GM19328 (cell line): ENCODE results near the gene OR6B3.
"Not testable (repeated sequence)": the region's sequence is repeated elsewhere in the genome, so short reads cannot be mapped to it uniquely, and the experiment has no call there.

Source experiments
- ATAC-seq: cut with Tn5 transposase; IDR thresholded peaks from one replicate; pipeline ENCODE4 v1.9.1; 2021; ENCODE audit warnings: mild to moderate bottlenecking, moderate library complexity; ENCODE audit not compliant: unreplicated experiment

Gene OR6B3

DNA sequence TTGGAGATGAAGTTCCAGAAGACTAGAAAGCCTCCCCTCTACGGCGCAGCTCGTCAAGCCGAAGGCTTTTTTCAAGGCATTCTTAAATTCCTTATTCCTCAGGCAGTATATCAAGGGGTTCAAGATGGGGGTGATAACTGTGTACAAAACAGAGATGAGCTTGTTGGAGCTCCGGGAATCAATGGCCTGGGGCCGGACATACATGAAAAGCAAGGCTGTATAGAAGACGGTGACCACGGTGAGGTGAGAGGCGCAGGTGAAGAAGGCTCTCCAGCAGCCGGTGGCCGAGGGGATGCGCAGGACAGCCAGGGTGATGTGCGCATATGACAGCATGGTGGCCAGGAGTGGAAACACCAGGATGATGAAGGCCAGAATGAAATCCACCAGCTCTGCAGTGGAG, 8.2 kb downstream of the OR6B3 start:
- ATAC-seq, result no peak

DNA sequence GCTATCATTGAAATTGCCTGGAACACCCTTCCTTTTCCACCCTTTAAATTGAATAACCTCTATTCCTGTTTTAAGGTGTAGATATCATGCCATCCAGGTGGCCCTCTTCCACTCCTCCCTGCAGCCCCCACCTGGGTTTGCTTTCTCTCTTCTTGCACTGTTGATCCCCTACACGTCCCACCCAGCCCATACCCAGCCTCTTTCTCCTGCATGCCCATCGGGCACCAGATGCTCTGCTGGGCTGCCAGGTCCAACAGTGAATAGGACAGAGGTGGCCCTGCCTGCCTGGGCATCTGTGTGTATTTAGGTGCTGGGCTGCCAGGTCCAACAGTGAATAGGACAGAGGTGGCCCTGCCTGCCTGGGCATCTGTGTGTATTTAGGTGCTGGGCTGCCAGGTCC, 9.2 kb downstream of the OR6B3 start:
- ATAC-seq, result not testable (repeated sequence)

DNA sequence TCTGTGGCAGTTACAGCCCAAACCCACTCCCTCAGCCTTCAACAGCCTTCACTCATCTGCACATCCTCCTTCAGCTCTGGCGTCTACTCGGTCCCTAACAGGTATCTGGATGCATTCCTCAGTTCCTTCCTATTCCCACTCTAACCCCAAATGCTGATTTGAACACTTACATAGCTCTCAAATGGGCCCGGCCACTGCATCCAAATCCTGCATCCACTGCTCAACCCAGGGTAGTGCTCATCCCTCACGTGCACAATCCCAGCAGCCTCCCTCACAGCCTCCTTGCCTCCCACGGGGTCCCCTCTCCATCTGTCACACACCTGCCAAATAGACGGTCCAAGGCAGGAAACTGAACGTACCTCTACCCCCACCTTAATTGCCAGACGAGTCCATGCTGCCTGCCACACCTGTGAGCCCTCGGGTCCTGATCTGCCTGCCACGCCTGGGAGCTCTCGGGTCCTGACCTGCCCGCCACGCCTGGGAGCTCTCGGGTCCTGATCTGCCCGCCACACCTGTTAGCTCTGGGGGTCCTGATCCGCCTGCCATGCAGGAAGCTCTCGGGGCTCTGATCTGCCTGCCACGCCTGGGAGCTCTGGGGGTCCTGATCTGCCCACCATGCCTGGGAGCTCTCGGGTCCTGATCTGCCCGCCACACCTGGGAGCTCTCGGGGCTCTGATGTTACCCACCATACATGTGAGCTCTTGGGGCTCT, 9.9 kb downstream of the OR6B3 start:
- no peak for ATAC-seq

DNA sequence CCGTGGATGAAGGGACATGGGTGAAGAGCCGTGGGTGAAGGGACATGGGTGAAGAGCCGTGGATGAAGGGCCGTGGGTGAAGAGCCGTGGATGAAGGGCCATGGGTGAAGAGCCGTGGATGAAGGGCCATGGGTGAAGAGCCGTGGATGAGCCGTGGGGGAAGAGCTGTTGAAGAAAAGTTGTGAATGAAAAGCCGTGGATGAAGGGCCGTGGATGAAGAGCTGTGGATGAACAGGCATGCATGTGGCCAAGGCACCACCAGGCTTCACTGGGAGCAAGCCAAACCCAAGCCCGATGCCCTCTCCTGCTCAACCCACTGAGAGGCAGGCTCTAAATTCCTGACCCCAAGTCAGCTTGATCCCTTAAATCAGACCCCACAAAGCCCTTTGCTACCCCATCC, 10.6 kb downstream of the OR6B3 start:
- no peak for ATAC-seq

DNA sequence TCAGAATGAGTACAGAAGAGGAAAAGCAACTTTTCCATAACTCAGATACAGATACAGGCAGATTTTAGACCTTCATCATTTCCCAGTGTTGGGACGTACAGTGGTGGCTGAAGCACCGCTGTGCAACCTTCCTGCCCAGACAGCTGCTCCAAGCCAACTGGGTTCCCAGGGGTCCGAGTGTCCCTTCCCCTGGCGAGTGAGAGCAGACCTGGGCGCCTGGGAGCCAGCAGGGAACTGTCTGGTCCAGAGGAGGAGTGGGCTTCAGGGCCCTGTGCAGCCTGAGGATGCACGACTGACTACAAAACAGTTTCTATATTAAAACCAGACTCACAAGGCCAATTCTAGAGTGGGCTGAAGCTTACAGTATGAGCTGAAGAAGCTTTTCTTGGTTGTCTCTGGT, 12.0 kb downstream of the OR6B3 start:
- no peak for ATAC-seq

DNA sequence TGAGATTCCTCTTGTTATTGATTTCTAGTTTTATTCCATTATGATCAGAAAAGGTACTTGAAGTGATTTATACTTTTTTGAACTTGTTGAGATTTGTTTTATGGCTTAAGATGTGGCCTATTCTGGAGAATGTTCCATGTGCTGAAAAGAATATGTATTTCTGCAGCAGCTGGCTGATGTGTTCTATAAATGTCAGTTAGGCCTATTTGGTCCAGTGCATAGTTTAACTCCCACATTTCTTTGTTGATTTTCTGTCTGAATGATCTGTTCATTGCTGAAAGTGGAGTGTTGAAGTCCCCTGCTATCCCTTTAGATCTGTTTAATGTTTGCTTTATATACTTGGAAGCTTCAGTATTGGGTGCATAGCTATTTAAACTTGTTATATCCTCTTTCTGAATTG, 16.0 kb downstream of the OR6B3 start:
- no peak for ATAC-seq

DNA sequence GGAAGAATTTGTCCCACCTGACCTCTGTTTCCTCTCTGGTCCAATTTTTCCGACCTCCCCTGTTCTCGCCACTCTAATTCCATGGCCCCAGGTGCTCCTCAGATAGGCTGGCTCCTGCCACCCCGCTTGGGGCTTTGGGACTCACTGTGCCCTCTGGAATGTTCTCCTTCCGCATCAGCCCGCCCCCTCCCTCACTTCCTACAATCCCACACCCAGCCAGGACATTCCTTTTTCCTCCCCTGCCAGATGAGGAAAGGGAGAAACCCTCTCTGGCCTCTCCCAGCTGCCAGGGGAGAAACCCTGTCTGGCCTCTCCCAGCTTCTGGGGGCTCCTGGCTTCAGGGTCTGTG, 20.0 kb downstream of the OR6B3 start:
- no peak for ATAC-seq

DNA sequence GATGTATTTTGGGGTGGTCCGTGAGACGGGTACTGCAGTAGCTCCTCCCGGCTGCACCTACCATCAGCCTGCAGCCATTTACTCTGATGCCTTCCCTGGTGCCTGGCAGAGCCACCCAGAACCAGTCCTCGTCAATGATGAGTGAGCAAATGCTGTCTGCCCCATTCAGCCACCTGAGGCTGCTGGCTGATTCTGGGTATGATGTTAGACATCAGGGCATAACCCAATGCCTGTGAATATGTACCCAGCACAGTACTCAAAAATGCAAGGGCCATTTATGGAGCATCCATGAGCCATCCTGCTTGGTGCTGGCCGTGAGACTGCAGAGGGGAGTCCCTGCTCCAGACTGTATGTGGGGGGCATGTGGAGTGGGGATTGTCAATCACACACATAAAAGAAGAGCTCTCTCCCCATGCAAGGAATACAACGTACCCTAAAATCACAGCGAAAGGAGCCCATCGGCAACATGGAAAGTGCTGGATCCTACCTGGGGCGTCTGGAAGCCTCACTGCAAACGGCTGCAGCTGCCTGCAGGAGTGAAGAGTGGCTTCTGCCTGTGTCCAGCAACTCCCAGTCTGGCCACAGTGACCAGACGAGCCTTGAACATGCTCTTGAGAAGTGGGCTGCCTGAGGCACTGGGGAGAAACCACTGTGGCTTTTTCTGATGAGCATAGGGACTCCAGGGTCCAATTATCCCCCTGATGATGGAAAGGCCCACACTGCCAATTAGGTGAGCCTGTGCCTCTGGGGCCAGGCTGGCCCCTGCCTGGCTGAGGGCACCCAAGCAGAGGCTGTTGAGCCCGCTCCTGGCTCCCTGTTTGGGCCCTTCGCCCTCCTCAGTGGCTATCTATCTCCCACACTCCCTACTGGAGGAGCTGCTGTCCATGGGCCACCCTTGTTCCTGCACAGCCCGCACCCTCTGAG, 20.7 kb downstream of the OR6B3 start:
- no peak for ATAC-seq

DNA sequence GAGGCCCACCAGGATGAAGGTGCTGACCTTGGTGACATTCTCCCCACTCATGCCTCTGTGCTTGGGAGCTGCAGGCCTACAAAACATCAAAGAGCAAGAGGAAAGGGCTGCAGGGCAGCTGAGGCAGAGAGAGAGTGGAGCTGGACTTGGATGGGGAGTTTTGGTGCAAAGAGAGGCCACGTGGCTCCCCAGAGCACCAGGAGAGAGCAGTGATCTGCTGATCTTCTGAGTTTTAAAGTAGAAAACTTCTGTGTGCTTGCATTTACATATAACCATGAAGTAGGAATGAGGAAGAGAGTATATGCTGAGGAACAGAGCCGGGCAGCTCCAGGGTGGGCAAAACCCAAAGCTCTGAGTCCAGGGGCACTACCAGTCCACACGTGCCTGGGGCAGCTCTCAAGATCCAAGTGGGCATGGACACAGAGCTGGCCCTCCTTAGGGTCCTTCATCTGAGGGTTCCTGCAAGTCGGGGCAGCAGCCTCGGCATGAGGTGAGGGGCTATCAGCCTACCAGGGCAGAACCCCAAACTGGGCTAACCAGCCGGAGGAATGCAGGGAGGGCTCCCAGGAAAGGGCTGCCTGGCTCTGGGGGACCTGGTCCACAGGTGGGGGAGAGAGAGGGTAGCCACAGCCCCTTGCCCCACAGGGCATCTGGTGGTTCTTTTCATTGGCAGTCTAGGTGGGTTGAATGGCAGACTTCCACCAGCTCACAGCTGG, 22.8 kb downstream of the OR6B3 start, which contains the start of gene OR6B2:
Gene OR6B2 (minus strand): TSS at position 51 of the 716 bp plus-strand sequence. CDS start 0 bp downstream, at position 51.
- no peak for ATAC-seq

DNA sequence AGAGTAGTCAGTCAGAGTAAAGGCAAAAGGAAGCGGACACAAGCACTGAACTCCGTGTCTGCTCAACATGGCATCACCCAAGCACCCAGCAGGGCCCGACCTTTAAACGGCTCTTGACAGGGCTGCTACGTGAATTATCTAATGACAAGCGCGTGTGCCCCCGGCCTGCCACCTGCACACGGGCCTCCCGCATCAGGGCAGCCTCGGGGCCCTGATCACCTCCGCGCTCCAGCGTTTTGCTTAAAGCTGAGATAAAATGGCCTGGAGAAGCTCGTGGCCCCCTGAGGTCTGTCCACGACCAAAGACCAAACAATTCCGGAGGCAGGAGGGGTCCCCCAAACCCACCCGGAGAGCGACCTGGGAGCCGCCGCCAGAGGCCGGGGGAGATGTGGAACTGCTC, 28.6 kb downstream of the OR6B3 start:
- peak; percentile 18 for ATAC-seq

DNA sequence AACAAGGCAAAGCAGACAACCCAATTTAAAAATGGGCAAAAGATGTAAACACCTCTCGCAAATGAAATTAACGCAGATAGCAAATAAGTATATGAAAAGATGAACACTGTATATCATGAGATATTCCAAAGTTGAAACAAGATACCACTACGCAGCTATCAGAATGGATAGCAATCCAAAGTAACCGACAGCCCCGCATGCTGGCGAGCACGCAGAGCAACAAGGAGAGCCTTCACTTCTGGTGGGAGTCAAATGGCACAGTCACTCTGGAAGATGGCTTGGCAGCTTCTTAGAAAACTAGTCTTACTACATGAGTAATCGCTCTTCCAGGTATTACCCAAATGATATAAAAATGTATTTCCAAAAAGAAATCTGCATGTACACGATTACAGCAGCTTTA, 29.5 kb downstream of the OR6B3 start:
- no peak for ATAC-seq

DNA sequence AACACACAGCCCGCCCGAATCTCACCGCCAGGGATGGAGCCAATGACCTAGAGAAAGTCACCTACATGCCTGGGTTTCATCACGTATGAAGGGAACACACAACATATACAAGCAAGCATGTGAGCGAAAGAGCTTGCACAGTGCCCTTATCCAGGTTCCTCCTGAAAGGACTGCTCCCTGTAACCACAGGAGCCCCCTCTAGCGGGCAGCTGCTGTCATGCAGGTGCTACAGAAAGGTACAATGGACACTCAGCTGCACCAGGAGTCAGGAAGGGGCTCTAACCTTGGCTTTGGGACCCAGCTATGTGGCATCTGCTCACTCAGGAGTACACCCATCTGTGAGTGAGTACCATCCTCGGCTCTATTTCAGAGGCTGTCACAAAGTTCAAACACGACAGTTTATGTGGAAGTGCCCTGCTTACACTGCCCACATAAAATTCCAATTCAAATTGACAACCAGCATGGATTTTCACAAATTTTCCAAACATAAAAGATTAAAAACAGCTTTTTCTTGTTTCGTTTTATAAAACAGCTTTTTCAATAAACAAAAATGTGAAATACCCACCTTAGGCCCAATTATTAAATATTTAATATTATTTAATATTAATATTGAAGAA, 31.7 kb downstream of the OR6B3 start:
- no peak for ATAC-seq

DNA sequence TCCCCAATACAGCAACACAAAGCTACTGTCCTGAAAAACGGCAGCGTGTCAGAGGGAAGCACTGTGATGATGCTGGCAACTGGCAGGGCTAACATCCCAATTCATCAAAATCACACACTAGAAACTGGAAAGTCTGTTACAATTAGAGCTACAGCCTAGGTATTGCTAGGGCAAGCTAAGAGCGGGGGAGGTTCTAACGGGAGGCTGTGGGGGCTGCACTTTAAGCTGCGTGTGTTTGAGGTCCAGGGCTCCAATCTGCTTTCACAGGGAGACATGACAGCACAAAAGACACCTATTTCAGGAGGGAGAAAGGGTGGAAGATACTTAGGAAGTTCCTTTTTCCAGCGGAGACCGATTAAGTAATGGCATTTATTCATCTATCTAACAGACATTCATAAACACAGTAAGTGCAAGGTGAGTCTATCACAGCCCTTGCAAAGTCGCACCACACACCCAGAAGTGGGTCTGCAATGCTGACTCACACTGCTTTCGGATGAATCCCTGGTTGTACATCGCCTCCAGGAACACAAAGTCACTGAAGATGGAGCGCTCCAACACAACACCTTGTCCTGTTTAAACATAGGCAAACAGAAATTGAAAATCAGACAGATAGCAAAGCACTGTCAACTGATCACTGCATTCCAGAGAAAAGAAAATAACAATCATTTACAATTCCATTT, 35.1 kb downstream of the OR6B3 start:
- ATAC-seq, result no peak

DNA sequence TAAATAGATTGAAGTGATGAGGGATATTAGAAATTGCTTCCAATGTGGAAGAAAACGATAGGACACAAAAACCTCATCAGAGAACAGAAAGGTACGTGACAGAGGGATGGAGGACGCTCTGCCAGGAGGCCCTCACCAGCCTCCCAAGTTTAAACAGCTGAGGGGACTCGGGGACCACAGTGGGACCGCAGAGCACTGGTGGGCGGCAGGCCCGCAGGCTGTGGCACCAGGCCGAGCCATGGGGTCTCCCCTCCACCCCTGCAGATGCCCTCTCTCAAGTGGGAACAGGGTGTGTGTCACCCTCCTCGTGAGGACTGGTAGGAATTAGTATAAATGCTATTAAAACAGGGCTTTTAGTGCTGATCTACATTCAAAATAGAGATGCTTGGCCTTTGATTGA, 39.0 kb downstream of the OR6B3 start:
- no peak for ATAC-seq

DNA sequence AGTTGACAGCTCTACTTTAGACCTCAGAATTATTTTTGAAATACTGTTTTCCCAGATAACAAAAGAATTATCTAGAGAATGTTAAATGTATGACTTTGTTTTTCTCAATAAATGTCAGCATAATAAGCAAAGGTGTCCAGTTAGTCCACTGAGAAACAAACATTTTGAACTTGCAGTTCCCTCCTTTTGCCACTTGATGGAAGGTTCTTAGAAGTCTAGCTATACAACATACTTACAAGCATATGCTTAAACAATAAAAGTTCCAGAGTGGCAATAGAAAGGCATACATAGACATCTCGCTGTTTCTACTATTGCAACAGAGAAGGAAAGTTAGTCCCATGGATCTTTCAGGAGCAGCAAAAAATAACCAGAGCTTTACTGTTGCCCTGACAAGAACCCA, 40.0 kb downstream of the OR6B3 start:
- no peak for ATAC-seq

DNA sequence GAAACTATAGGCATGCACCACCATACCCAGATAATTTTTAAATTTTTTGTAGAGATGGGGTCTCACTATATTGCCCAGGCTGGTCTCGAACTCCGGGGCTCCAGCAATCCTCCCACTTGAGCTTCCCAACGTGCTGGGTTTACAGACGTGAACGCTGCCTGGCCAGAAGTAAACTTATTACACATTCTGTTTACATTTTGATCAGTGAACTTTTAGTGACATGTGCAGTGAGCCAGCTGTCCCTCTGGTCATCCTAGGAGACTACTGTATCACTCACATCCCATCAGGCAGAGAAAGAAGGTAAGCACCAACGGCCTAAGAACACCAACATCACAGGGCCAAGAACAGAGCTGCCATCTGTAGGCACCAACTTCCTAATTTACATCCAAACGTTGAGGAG, 50.3 kb downstream of the OR6B3 start:
- no peak for ATAC-seq

DNA sequence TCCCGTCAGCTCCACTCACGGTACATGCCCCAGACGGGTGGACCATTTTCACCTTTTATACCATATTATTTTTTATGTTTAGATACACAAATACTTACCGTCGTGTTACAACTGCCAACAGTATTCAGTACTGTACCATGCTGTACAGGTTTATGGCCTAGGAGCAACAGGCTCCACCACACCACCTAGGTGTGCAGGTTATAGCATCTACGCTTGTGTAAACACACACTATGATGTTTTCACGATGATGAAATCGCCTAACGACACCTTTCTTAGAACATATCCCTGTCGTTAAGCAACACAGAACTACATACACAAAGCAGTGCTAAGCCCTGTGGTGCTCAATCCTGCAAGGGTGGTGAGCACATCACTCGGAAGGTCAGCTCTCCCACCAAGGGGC, 52.6 kb downstream of the OR6B3 start:
- ATAC-seq, result no peak

DNA sequence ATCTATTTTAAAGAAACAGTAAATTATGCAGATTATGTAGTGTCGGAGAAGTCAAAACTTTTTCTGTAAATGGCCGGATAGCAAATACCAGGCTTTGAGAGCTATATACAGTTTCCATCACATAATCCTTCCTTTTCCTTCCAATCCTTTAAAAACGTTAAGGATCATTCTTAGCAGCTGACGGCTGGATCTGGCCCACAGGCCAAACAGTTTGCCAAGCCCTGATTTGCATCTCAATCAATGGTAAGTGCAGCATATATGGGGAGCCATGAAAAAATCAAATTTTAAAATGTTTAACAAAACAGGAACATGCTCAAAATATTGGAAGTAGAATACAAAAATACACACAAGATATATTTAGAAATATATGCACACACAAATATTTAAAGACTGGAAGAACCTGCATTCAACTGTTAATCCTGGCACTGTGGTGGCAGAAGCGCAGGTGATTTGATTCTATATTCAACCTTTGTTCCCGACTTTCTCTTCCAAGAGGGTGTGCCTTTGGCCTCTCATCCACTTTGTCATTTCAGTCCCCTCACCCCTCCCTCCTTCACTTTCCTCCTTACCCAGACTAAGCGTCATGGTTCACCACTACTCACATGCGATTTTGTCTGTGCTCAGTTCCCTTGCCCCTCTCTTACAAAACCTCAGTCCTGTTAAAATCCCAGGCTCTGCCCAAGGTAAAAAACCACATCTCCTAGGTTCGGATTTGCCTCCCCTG, 55.5 kb downstream of the OR6B3 start:
- no peak for ATAC-seq
